Measurements from ENCODE around the gene USP7. TPM values are rescaled to one million over a fixed set of nuclear protein-coding genes. Genes with fewer than 3 reads are reported as not detected.
"Not testable (repeated sequence)": the region's sequence is repeated elsewhere in the genome, so short reads cannot be mapped to it uniquely, and the experiment has no call there.

The USP7 gene
- total RNA-seq, 3 donors from 2014 or later = 125 to 144 (median 130) TPM

DNA sequence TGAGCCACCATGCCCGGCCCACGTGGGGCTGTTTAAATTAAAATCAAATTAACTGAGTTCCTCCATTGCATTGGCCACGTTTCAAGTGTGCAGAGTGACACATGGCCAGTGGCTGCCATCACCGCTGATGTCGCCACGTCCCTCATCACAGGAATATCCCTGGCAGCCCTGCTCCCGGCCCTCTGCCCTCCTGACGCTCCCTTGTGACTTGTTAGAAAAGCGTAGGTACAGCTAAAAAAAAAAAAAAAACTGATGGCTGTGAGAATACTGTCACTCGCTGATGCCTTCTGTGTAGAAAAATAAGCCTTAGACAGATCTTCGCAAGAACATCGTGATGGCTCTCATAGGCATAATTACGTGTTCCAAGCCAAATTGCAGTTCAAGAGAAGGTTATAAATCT is 116.6 kb downstream of the USP7 start:
- no peak overlapping the region for H3K4me3 ChIP-seq
- H3K4me1 ChIP-seq (ENCODE audit: low read depth) = no peaks in the 10 kb centered on the region
- DNase-seq = no peak
- H3K36me3 ChIP-seq (ENCODE audit: low read depth) = peaks cover 10% of the 10 kb centered on the region
- no peak for ATAC-seq
- TF ChIP-seq, protein P1, sequence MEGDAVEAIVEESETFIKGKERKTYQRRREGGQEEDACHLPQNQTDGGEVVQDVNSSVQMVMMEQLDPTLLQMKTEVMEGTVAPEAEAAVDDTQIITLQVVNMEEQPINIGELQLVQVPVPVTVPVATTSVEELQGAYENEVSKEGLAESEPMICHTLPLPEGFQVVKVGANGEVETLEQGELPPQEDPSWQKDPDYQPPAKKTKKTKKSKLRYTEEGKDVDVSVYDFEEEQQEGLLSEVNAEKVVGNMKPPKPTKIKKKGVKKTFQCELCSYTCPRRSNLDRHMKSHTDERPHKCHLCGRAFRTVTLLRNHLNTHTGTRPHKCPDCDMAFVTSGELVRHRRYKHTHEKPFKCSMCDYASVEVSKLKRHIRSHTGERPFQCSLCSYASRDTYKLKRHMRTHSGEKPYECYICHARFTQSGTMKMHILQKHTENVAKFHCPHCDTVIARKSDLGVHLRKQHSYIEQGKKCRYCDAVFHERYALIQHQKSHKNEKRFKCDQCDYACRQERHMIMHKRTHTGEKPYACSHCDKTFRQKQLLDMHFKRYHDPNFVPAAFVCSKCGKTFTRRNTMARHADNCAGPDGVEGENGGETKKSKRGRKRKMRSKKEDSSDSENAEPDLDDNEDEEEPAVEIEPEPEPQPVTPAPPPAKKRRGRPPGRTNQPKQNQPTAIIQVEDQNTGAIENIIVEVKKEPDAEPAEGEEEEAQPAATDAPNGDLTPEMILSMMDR (IDR thresholded peaks at IDR 0.05) = no peak
- H3K9me3 ChIP-seq = no peaks in the 10 kb centered on the region
- intact Hi-C loops (cut with DNase I, micrococcal nuclease) = no loop called here

DNA sequence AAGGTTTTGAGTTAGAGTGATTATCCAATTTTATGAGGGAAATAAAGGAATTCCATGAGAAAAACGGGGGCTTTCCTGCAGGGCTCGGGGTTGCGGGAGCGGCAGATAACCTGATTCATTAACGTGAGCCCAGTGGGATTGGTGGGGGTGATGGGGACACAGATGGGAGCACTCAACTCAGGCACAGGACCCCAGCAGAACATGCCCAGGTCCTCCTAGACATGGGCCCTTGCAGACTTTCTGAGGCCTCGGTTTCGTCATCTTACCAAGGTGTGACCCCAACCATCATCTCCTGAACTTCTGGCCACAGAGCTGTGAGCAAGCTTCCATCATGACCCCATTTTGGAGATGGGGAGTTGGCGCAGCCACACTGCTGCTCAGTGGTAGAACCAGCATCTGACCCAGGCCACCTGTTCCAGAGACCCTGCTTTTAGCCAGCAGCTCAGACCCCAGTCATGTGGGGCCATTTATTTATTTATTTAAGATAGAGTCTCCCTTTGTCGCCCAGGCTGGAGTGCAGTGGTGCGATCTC is 117.2 kb downstream of the USP7 start:
- TF ChIP-seq, protein P1 (IDR thresholded peaks at IDR 0.05) = no peak
- DNase-seq (no peak), ATAC-seq (no peak)
- no peak overlapping the region for H3K4me3 ChIP-seq
- H3K36me3 ChIP-seq (ENCODE audit: low read depth) = peaks cover 10% of the 10 kb centered on the region
- no peaks in the 10 kb centered on the region for H3K9me3 ChIP-seq
- H3K4me1 ChIP-seq (ENCODE audit: low read depth) = no peaks in the 10 kb centered on the region
- intact Hi-C loops (cut with DNase I, micrococcal nuclease) = no loop called here

DNA sequence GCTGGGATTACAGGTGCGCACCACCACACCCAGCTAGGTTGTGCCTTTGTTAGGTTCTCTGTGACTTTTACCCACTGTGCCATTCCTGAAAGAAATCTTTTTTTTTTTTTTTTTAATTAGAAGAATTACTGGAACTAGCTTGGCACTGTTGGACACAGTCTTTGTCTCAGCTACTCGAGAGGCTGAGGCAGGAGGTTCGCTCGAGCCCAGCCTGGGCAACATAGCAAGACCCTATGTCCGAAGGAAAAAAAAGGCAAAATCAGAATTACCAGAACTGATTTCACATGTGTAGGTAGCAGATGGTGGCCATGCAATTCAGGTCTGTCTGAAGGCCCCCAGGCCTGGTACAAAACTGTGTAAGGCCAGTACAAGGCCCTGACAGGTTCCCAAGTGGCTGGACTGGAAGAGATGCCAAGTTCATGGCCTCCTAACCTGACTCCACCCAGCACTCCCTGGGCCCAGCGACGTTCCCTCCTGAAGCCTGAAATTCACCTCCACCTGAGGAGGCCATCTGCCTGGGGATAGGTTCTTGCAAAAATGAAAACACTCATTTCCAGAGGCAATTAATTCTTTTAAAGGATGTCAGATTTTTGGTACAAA is 117.9 kb downstream of the USP7 start:
- no peak for ATAC-seq
- H3K4me3 ChIP-seq = no peak overlapping the region
- TF ChIP-seq, protein P1 (IDR thresholded peaks at IDR 0.05) = no peak
- no peaks in the 10 kb centered on the region for H3K4me1 ChIP-seq (ENCODE audit: low read depth)
- H3K9me3 ChIP-seq = no peaks in the 10 kb centered on the region
- peaks cover 10% of the 10 kb centered on the region for H3K36me3 ChIP-seq (ENCODE audit: low read depth)
- intact Hi-C loops (cut with DNase I, micrococcal nuclease) = no loop called here
- no peak for DNase-seq

DNA sequence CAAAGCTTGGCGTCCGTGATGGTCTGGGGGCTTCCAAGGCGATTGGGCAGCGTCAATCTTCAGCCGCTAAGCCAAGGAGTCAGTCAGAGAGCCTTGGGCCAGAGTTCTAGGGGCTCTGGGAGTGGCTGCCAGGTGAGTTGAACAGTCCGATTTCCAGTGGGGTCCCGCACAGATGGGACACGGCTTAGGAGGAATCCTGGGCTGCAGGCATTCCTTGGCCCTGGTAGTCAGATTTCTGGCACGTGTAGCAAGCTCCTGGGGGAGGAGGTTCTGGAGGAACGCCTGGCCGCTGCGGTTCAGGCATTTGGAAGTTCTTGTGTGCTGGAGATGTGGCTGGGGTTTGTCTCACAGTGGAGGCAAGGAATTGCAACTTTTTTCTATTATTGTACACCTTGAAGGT is 120.4 kb downstream of the USP7 start:
- H3K9me3 ChIP-seq; H3K36me3 ChIP-seq (ENCODE audit: low read depth); H3K4me1 ChIP-seq (ENCODE audit: low read depth); H3K4me3 ChIP-seq; DNase-seq; ATAC-seq; intact Hi-C loops (cut with DNase I, micrococcal nuclease): not testable (repeated sequence)

Other genes starting within 250 kb of the USP7 start
- 10 to 100 TPM; 12.2 to 13.9 (median 13.2) TPM for gene TMEM186, start 166.3 kb downstream of the USP7 start, total RNA-seq
- gene PMM2, start 166.1 kb downstream of the USP7 start, total RNA-seq = 10 to 100 TPM; 46.4 to 77.9 (median 74.9) TPM
- 10 to 100 TPM; 42.7 to 69.4 (median 56.8) TPM for gene CARHSP1, start 94.9 kb downstream of the USP7 start, total RNA-seq
- gene LITAFD, start 81.6 kb downstream of the USP7 start, total RNA-seq = not detected
- 10 to 100 TPM; 55.8 to 69.8 (median 56.0) TPM for gene HAPSTR1, start 127.7 kb upstream of the USP7 start, total RNA-seq

All from mucosa of descending colon (tissue), 3 donors.